Nephron (organoid): Measurements from ENCODE around the gene CT45A3.
"Not testable (repeated sequence)": the region's sequence is repeated elsewhere in the genome, so short reads cannot be mapped to it uniquely, and the experiment has no call there.

ENCODE experiments used
- H3K27ac Mint-ChIP-seq, 3 experiments: 2 replicates each; pipeline ENCODE4 v1.8.0; 2020; ENCODE audit warnings: mixed read lengths in 3 of 3, mild to moderate bottlenecking in 2 of 3, moderate library complexity in 1 of 3
- H3K27me3 Mint-ChIP-seq: 2 replicates; pipeline ENCODE4 v1.8.0; 2021; ENCODE audit warnings: low read depth, mild to moderate bottlenecking, moderate library complexity, mixed read lengths
- H3K36me3 Mint-ChIP-seq: 2 replicates; pipeline ENCODE4 v1.8.0; 2020; ENCODE audit warnings: low read depth, mixed read lengths
- H3K4me1 Mint-ChIP-seq: 2 replicates; pipeline ENCODE4 v1.8.0; 2020; ENCODE audit warnings: mixed read lengths
- H3K4me3 Mint-ChIP-seq, 3 experiments: 2 replicates each; pipeline ENCODE4 v1.8.0; 2020; ENCODE audit warnings: mild to moderate bottlenecking in 3 of 3, mixed read lengths in 3 of 3, moderate library complexity in 2 of 3
- H3K9me3 Mint-ChIP-seq: 2 replicates; pipeline ENCODE4 v1.8.0; 2020; ENCODE audit warnings: mixed read lengths
- TF ChIP-seq, protein P1 (sequence below), 3 experiments: fragments of 200-600 bp; sonication (generic); IDR thresholded peaks; one replicate each; pipeline ENCODE4 v1.5.0; 2021; ENCODE audit warnings: antibody characterized with exemption in 3 of 3; ENCODE audit not compliant: unreplicated experiment in 3 of 3

CT45A3 gene, protein sequence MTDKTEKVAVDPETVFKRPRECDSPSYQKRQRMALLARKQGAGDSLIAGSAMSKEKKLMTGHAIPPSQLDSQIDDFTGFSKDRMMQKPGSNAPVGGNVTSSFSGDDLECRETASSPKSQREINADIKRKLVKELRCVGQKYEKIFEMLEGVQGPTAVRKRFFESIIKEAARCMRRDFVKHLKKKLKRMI

GRCh38 chrX:135768091-135768490 lies at the start of gene CT45A3:
Gene CT45A3, minus strand, starts transcription at chrX:135768191. Its CDS starts 3,747 bp downstream, at chrX:135764444.
- H3K4me1 Mint-ChIP-seq, H3K9me3 Mint-ChIP-seq, H3K4me3 Mint-ChIP-seq, H3K27me3 Mint-ChIP-seq, H3K36me3 Mint-ChIP-seq, H3K27ac Mint-ChIP-seq: not testable (repeated sequence)

DNA sequence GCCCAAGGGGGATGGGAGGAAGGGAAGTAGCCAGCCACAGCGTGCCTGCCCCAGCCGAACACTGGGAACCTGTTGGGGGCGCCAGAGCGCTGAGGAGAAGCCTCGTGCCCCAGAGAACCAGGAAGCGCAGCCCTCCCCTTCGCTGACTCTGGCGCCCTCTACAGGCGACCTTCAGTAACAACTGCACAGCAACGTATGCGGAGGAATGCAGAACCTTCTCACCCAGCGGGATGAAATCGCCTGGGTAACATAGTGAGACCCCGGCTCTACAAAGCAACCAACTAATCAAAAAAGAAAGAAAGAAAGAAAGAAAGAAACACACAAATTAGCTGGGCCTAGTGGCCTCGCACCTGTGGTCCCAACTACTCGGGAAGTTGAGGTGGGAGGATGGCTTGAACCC lies 34.7 kb upstream of the CT45A3 start, which contains the start of gene CT45A6:
CT45A6 (minus strand) TSS at position 101 of the 400 bp plus-strand sequence. CDS start 3,794 bp downstream, outside the sequence.
- not testable (repeated sequence) for H3K27ac Mint-ChIP-seq, H3K36me3 Mint-ChIP-seq, H3K4me3 Mint-ChIP-seq, H3K27me3 Mint-ChIP-seq, H3K9me3 Mint-ChIP-seq, H3K4me1 Mint-ChIP-seq

DNA sequence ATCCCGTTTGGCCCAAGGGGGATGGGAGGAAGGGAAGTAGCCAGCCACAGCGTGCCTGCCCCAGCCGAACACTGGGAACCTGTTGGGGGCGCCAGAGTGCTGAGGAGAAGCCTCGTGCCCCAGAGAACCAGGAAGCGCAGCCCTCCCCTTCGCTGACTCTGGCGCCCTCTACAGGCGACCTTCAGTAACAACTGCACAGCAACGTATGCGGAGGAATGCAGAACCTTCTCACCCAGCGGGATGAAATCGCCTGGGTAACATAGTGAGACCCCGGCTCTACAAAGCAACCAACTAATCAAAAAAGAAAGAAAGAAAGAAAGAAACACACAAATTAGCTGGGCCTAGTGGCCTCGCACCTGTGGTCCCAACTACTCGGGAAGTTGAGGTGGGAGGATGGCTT lies 17.4 kb upstream of the CT45A3 start, which contains the start of gene CT45A5:
CT45A5 (minus strand) TSS at position 101 of the 400 bp plus-strand sequence. CDS start 3,774 bp downstream, outside the sequence.
- H3K9me3 Mint-ChIP-seq, H3K4me3 Mint-ChIP-seq, H3K27me3 Mint-ChIP-seq, H3K4me1 Mint-ChIP-seq, H3K36me3 Mint-ChIP-seq, H3K27ac Mint-ChIP-seq: not testable (repeated sequence)

GRCh38 chrX:135744739-135745138 lies 23.3 kb downstream of the CT45A3 start:
- not testable (repeated sequence) for H3K27ac Mint-ChIP-seq, H3K4me3 Mint-ChIP-seq, H3K36me3 Mint-ChIP-seq, H3K27me3 Mint-ChIP-seq, H3K4me1 Mint-ChIP-seq
- peaks cover 17% of the 10 kb centered on the region for H3K9me3 Mint-ChIP-seq

DNA sequence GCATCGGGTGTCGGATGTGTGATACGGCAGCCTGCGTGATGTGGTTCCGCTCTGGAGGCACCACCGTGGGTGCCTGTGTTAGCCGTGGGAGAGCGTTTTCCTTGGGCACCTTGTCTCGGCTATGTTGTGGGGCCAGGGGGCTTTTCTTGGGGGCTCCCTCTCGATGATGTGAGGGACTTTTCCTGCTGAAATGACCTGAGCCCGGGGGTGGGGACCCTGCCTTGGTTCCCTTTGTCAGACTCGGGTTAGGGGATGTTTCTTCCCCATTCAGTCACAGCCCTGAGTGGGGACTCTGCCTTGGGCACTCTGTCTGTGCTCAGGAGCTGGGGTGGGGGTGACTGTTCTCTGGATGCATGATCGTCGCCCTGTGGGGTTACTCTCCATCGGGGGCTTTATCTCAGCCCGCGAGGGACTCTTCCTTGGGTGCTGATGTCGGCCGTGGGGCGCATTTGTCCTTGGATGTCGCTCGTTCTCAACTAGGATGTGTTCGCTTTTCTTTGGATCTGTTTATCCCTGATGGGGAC lies 26.7 kb downstream of the CT45A3 start:
- Mint-ChIP-seq H3K36me3 (no peaks in the 10 kb centered on the region), H3K27me3 (no peaks in the 10 kb centered on the region), H3K27ac (no peak overlapping the region), H3K4me1 (no peaks in the 10 kb centered on the region), H3K9me3 (peaks cover 9% of the 10 kb centered on the region), H3K4me3 (no peak overlapping the region)
- TF ChIP-seq, protein P1, sequence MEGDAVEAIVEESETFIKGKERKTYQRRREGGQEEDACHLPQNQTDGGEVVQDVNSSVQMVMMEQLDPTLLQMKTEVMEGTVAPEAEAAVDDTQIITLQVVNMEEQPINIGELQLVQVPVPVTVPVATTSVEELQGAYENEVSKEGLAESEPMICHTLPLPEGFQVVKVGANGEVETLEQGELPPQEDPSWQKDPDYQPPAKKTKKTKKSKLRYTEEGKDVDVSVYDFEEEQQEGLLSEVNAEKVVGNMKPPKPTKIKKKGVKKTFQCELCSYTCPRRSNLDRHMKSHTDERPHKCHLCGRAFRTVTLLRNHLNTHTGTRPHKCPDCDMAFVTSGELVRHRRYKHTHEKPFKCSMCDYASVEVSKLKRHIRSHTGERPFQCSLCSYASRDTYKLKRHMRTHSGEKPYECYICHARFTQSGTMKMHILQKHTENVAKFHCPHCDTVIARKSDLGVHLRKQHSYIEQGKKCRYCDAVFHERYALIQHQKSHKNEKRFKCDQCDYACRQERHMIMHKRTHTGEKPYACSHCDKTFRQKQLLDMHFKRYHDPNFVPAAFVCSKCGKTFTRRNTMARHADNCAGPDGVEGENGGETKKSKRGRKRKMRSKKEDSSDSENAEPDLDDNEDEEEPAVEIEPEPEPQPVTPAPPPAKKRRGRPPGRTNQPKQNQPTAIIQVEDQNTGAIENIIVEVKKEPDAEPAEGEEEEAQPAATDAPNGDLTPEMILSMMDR (IDR thresholded peaks at IDR 0.05; ENCODE audit: unreplicated experiment in 3 of 3): no peak

DNA sequence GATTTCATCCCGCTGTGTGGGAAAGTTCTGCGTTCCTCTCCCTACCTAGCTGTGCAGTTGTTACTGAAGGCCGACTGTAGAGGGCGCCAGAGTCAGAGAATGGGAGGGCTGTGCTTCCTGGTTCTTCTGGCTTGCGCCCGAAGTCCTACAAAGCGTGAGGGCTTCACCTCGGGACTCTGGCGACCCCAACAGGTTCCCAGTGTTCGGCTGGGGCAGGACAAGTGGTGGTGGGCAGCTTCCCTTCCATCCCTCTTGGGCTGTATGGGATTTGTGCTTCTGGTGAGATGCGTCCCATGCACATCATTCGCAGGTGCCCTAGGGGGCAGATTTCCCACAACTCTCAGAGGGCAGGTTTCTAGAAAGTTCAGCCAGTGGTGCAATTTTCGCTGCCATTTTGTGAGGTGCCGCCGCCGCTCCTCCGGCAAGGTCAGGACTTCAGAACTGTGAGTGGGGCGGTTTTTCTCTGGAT lies 27.3 kb downstream of the CT45A3 start:
- no peaks in the 10 kb centered on the region for H3K4me1 Mint-ChIP-seq
- no peaks in the 10 kb centered on the region for H3K27me3 Mint-ChIP-seq
- no peak overlapping the region for H3K4me3 Mint-ChIP-seq
- H3K27ac Mint-ChIP-seq: no peak overlapping the region
- TF ChIP-seq, protein P1 (IDR thresholded peaks at IDR 0.05; ENCODE audit: unreplicated experiment in 3 of 3): no peak
- no peaks in the 10 kb centered on the region for H3K36me3 Mint-ChIP-seq
- H3K9me3 Mint-ChIP-seq: peaks cover 9% of the 10 kb centered on the region

DNA sequence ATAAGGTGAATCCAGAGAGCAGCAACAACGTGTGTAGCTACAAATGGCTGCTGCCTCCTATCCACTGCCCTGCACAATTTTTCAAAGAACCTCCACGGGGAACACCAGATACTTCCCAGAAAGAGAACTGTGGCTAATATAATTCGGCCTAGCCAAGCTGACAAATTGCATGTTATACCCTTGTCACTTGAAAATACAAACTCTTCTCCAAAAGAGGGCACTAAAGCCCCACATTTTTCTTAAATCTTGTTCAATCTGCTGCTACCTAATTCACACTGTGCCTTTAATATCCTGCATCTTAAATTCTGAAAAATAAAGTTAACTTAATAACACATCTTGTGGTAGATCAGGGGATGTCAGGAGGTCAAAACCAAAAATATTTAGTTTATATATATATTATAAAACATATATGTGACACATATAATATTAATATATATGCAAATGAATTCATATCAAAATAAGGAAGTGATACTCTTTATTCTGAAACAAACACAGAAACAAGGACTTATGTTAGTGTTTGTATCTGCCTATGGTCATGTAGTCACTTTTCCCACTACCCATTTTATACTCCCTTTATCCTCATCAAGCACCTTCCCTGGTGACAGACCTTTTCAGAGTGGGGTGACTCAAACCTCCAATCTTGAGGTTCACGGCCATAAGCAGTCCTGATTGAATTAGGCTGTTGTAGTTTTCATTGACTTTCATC lies 30.5 kb downstream of the CT45A3 start:
- Mint-ChIP-seq H3K4me3 (no peak overlapping the region), H3K9me3 (peaks cover 5% of the 10 kb centered on the region), H3K36me3 (no peaks in the 10 kb centered on the region), H3K27ac (no peak overlapping the region), H3K27me3 (no peaks in the 10 kb centered on the region), H3K4me1 (no peaks in the 10 kb centered on the region)
- TF ChIP-seq, protein P1 (IDR thresholded peaks at IDR 0.05; ENCODE audit: unreplicated experiment in 3 of 3): no peak

DNA sequence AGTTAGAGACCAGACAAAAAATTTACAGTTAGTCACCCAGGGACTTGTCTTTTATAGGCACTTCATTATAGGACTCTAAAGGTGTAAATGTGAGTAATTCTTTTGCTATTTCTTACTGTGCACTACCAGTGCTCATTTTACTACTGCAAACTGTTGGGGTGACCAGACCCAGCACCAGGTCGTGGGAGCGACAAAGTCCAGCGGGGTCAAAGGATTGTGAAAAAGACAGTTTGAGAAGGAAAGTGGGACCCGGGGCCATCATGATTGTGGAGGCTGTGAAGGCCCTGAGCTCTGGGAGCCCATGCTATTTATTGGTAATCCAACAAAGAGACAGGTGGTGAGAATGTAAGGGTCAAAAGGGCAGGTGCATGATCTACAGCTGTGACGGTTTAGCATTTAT lies 33.3 kb downstream of the CT45A3 start:
- H3K9me3 Mint-ChIP-seq, H3K27me3 Mint-ChIP-seq, H3K27ac Mint-ChIP-seq, H3K36me3 Mint-ChIP-seq, H3K4me3 Mint-ChIP-seq, H3K4me1 Mint-ChIP-seq: not testable (repeated sequence)
